Pericardium fibroblast (primary cell): ENCODE measurements around the gene OR52R1. TPM values are rescaled to one million over a fixed set of nuclear protein-coding genes. Genes with fewer than 3 reads are reported as not detected.

ENCODE experiments used
- total RNA-seq: library from RNA; depleted of rRNA; stranded (reverse); fragments of >200 nt; gene quantifications from 2 replicates; pipeline ENCODE4 v1.2.3, GENCODE V29; 2015

Gene OR52R1
- not detected in 2 replicates for total RNA-seq

DNA sequence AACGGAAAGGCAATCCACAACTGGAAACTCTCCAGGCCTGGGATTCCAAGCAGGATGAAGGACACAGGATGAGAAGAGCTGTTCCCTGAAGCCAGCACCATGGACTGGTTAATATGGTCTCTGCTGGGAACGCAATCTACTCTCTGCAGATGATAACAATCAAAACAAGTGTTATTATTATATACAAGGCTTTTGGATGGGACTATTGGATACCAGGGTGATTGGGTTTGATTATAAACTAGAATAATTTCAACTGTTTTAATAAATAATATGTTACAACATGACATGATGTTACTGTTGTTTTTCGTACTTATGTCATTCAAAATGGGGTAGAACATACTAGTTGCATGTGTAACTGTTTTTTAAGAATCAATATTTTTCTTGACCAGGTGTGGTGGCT lies at the start of gene OR52R1:
Gene OR52R1, minus strand, starts transcription at position 101 of the 400 bp plus-strand sequence. Its CDS starts 0 bp downstream, at position 101.

DNA sequence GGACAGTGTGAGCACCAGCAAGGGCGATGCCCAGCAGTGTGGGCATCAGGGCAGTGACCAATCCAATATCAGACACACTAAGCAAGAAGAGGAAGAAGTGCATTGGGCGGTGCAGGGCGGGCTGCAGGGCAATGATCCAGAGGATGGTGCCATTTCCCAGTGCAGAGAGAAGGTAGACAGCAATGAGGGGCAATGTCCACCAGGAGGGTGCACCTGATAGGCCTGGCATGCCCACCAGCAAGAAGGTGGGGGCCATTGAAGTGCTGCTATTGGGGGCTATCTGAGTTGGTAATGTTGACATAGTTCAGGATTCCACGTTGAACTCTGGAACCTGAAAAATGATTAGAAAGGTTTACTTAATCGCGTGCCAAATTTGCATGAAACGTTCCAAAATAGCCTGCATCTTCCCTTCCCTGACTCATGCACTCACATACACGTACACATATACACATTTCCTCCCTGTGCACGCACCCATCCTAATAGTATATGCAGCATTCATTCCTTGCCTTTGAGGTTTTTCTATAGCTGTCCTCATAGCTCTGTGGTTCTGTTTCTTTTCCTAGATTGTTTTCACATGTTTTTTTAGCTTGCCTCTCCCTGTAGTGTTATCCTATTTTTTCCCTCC lies 44.8 kb upstream of the OR52R1 start, which contains the start of gene OR51S1:
Gene OR51S1, minus strand, starts transcription at position 301 of the 625 bp plus-strand sequence. Its CDS starts 0 bp downstream, at position 301.

DNA sequence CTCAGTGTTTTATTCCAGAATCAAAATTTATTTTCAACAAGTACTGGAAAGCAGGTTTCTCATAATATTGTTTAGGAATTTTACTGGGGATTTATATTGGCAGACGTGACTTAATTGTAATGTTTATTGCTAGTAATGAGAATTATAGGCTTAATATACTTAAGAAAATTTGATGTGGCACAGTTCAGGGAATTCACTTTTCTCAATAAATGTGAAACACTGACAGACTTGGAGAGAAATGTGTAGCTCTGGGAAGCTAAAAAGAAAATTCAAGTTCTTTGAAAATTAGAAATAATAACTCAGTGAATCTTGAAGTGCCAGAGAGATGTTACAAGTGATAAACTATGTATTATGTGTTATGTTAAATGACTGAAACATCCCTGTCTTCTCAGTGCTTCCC lies 16.8 kb upstream of the OR52R1 start, which contains the start of gene OR51F2:
Gene OR51F2, plus strand, starts transcription at position 301 of the 400 bp plus-strand sequence. CDS start 101 bp downstream, outside the sequence.

DNA sequence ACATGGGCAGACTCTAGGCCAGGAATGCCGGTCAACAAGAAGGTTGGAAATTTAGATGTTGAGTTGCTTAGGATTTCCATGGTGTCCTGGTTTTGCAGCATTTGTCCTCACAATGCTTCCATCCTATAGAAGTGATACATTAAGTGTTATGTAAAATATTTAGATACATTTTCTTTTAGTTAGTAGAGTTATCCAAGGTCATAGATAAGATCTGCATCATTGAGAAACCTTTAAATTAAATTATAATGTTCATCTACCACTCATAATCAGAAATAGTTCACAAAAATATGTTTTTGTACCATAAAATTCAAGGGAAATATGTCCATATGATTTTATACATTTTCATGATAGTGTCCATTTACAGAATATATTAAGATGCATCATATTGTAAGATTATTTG lies 34.3 kb downstream of the OR52R1 start, which contains the start of gene OR51F1:
Gene OR51F1, minus strand, starts transcription at position 101 of the 400 bp plus-strand sequence. Its CDS starts 0 bp downstream, at position 101.

Other genes starting within 250 kb of the OR52R1 start
- gene OR52I2, start 222.6 kb downstream of the OR52R1 start, total RNA-seq, result not detected in 2 replicates
- gene OR52I1, start 210.3 kb downstream of the OR52R1 start, total RNA-seq, result not detected in 2 replicates
- gene TRIM68, start 196.1 kb downstream of the OR52R1 start, total RNA-seq, result 7.2 and 12.2 TPM in 2 replicates
- gene OR51D1, start 166.9 kb downstream of the OR52R1 start, total RNA-seq, result not detected in 2 replicates
- not detected in 2 replicates for gene OR51E1, start 160.4 kb downstream of the OR52R1 start, total RNA-seq
- not detected in 2 replicates for gene OR51E2, start 106.5 kb downstream of the OR52R1 start, total RNA-seq
- gene MMP26, start 99.6 kb downstream of the OR52R1 start, total RNA-seq, result not detected in 2 replicates
- gene OR51F1, start 34.4 kb downstream of the OR52R1 start, total RNA-seq, result not detected in 2 replicates
- not detected in 2 replicates for gene OR51F2, start 16.9 kb upstream of the OR52R1 start, total RNA-seq
- gene OR51S1, start 44.8 kb upstream of the OR52R1 start, total RNA-seq, result not detected in 2 replicates
- not detected in 2 replicates for gene OR51T1, start 77.5 kb upstream of the OR52R1 start, total RNA-seq
- not detected in 2 replicates for gene OR51A7, start 99.4 kb upstream of the OR52R1 start, total RNA-seq
- gene OR51G2, start 115.0 kb upstream of the OR52R1 start, total RNA-seq, result not detected in 2 replicates
- gene OR51G1, start 120.0 kb upstream of the OR52R1 start, total RNA-seq, result not detected in 2 replicates
- gene OR51A4, start 143.2 kb upstream of the OR52R1 start, total RNA-seq, result not detected in 2 replicates
- gene OR51A2, start 151.3 kb upstream of the OR52R1 start, total RNA-seq, result not detected in 2 replicates
- gene OR51L1, start 190.5 kb upstream of the OR52R1 start, total RNA-seq, result not detected in 2 replicates
- gene OR52J3, start 242.1 kb upstream of the OR52R1 start, total RNA-seq, result not detected in 2 replicates